Astrocyte of the spinal cord (primary cell): Measurements from ENCODE around the gene NECTIN1.

Experiments
- DNase-seq: peaks from one replicate; pipeline ENCODE4 v3.0.0; 2011; ENCODE audit warnings: low read depth, low spot score
- H3K4me3 ChIP-seq: 2 replicates; pipeline ENCODE4 v1.5.1; 2011; ENCODE audit warnings: low read depth, mild to moderate bottlenecking, low read length, moderate library complexity
- in situ Hi-C: cut with HindIII; loops from 2 replicates; pipeline ENCODE4 v1.10.0; 2017; ENCODE audit warnings: low sequenced_read_pairs
- TF ChIP-seq, protein P1 (sequence below): IDR thresholded peaks from 2 replicates; pipeline ENCODE4 v1.5.1; 2012; ENCODE audit warnings: low read depth, mild to moderate bottlenecking, low read length, inconsistent platforms

The NECTIN1 gene

DNA sequence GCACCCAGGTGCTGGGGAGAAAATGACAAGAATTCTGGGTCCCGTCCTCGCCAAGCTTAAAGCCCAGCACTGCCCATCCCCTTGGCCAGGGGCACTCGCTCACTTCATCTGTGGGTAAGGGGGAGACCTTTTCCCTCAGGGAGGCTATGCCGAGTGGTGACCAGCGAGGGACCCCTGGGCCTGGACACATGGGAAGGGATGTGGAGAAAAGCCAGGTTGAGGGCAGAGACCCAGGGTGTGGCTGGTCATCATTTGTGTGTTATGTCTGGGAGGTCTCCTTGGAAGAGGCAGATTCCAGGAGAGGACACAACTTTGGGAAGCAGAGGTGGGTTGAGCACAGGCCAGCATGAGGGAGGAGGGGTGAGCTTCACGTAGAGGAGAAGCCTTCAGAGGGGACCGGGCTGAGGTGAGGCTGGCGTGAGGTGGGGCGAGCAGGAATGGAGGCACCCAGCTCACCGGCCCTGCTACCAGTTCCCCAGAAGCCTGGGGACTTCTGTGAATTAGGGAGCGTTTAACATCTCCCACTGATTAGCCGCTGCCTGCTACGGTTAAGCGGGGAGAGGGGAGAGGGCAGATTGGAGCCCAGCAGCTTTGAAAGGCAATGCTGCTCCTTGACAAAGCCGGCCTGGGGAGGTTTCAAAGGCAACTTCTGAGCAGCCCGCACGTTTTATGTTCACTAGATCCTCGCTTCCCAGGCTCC lies 25.8 kb upstream of the NECTIN1 start:
- no peak for DNase-seq
- TF ChIP-seq, protein P1, sequence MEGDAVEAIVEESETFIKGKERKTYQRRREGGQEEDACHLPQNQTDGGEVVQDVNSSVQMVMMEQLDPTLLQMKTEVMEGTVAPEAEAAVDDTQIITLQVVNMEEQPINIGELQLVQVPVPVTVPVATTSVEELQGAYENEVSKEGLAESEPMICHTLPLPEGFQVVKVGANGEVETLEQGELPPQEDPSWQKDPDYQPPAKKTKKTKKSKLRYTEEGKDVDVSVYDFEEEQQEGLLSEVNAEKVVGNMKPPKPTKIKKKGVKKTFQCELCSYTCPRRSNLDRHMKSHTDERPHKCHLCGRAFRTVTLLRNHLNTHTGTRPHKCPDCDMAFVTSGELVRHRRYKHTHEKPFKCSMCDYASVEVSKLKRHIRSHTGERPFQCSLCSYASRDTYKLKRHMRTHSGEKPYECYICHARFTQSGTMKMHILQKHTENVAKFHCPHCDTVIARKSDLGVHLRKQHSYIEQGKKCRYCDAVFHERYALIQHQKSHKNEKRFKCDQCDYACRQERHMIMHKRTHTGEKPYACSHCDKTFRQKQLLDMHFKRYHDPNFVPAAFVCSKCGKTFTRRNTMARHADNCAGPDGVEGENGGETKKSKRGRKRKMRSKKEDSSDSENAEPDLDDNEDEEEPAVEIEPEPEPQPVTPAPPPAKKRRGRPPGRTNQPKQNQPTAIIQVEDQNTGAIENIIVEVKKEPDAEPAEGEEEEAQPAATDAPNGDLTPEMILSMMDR = no peak
- in situ Hi-C loops = no loop called here
- H3K4me3 ChIP-seq = no peak overlapping the region

DNA sequence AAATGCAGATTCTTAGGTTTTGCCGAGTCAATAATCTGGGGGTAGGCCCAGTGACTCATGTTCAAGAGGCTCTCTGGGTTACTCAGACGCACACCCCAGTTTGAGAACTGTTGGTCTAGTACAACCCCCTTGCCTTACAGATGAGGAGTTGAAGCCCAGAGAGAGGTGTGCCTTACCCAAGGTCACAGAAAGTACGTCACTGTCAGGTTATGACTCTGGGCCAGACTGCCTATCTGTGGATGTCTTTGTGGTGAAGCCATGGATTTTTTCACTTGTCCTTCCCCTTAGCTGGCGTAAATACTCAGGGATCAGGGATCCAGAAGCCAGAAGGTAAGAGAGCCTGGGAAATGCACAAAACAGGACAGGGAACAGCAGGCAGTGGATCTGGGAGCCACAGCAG lies 25.2 kb upstream of the NECTIN1 start:
- in situ Hi-C loops = no loop called here
- TF ChIP-seq, protein P1 = no peak
- H3K4me3 ChIP-seq = no peak overlapping the region
- DNase-seq = no peak

DNA sequence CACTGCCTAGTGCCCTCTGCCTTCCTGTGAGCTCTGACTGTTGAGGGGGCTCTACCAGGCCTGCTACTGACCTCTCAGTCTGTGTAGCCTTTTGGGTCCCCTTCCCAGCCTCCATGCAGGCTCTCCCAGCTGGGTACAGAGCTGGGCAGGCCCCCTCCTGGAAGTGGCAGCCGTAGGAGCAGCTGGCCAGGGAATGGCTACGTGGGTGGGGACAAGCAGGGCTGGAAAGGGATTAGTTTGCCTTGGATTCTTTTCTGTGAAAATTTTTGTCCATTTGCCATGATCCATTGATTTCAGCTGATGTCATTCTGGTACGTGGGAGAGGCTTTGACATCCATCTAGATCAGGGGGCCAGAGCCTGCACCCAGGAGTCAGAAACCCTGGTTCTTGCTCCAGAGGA lies 23.9 kb upstream of the NECTIN1 start:
- in situ Hi-C loops = no loop called here
- TF ChIP-seq, protein P1 = no peak
- no peak overlapping the region for H3K4me3 ChIP-seq
- DNase-seq = no peak

DNA sequence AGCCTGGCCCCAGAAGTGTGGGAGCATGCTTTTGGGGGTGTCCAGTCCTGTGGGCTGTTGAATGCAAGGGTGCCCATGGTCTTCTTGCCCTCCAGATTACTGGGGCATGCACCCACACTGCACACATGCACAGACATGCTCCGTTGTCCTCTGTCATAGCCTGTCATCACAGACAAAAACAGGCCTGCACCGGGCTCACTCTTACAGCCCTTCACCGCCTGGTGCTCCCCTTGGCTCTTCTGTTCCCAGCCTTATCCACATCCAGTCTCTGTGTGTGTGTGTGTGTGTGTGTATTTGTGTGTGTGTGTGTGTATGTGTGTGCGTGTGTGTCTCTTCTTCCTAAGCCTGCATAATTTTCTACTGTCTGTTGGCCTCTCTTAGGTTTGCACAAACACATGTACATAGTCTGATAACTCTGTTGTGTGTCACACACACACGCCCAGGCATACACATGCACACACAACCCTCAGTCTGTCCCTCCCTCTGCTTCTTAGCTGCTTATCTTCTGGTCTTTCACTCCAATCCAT lies 23.4 kb upstream of the NECTIN1 start:
- TF ChIP-seq, protein P1 = no peak
- H3K4me3 ChIP-seq = no peak overlapping the region
- in situ Hi-C loops = no loop called here
- no peak for DNase-seq

DNA sequence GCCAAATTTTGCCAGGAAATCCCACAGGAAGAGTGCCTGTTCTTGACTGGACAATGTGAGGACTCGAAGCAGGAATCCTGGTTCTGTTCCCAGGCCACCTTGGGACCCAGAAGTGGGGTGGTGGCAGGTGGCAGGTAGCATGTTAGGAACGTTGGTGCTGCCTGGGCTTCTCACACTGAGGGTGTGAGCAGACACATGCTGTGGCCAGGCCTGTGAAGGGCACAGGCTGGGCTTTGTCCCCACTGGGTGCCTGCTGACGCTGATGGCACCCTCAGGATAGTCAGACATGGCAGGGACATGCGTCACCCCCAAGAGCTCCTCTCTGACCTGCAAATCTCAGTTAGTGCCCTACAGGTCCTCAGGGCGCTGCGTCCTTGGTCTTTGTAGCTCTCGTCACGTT lies 21.1 kb upstream of the NECTIN1 start:
- DNase-seq = no peak
- in situ Hi-C loops = no loop called here
- TF ChIP-seq, protein P1 = no peak
- H3K4me3 ChIP-seq = no peak overlapping the region

DNA sequence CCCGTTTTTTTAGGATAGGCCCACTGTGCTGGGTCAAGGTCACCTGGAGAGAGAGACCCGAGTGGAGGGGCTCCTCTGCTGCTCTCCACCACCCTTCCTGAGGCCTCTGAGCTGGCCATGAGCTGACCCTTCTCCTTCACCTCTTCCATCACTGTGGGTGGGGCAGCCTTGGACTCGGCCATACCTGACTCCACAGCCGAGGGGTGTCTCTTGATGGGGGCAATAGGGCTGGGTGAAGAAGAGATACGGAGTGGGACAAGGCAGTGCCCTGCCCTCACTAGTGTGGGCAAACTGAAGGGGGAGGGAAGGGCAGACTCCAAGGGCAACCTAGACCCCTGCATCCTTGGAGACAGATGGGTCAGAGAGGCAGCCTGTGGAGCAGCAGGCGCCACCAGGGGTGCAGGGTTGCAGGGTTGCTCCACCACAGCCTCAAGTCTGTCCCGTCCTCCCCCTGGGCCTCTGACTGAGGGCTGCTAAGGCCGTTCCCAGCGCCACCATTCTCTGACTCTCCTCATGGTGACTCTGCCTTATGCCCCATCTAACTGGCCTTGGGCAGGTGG lies 20.1 kb upstream of the NECTIN1 start:
- no peak overlapping the region for H3K4me3 ChIP-seq
- TF ChIP-seq, protein P1 = no peak
- no peak for DNase-seq
- in situ Hi-C loops = no loop called here
